Activated CD8-positive, alpha-beta memory T cell treated with anti-CD3 and anti-CD28 coated beads, Interleukin-2, amount 50 U/mL, for 1 hour (primary cell): ENCODE data around the gene SSBP2.
"Not testable (repeated sequence)": the region's sequence is repeated elsewhere in the genome, so short reads cannot be mapped to it uniquely, and the experiment has no call there.

Experiments
- DNase-seq: peaks from one replicate; pipeline ENCODE4 v3.0.0-alpha.2; 2020; ENCODE audit errors: extremely low read depth

SSBP2 gene

DNA sequence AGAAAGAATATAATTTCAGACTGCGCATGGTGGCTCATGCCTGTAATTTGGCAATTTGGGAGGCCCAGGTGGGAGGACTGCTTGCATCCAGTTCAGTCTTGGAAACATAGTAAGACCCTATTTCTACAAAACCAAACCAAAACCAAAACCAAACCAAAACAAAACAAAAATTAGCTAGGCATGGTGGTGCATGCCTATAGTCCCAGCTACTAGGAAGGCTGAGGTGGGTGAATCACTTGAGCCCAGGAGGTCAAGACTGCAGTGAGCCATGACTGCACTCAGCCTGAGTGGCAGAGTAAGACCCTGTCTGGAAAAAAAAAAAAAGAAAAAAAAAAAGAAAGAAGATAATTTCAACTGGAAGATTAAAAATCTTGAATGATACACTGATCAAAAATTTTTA is 220.0 kb downstream of the SSBP2 start:
- DNase-seq: no peak

DNA sequence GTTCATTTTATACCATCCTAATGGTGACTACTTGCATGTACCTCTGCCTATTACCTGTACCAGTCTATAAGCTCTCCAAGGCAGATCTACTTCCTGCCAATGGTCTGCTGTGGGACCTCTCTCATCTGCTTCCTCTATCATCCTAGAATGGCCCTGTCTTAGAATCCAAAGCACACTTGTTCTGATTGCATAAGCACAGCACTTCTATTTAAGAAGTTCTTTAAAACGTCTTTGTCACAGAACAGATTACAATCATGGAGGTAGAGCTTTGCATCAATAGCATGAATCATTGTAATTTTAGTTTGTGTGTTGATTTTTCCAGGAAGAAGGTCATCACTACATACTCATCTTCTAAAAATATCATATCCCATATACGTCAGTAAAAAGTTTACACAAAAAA is 225.2 kb downstream of the SSBP2 start:
- DNase-seq: no peak

GRCh38 chr5:81524015-81524414 is 226.9 kb downstream of the SSBP2 start:
- DNase-seq: no peak

- DNase-seq: no peak
Observed at GRCh38 chr5:81522571-81522970, 228.3 kb downstream of the SSBP2 start.

GRCh38 chr5:81520769-81521168 is 230.1 kb downstream of the SSBP2 start:
- DNase-seq: no peak

DNA sequence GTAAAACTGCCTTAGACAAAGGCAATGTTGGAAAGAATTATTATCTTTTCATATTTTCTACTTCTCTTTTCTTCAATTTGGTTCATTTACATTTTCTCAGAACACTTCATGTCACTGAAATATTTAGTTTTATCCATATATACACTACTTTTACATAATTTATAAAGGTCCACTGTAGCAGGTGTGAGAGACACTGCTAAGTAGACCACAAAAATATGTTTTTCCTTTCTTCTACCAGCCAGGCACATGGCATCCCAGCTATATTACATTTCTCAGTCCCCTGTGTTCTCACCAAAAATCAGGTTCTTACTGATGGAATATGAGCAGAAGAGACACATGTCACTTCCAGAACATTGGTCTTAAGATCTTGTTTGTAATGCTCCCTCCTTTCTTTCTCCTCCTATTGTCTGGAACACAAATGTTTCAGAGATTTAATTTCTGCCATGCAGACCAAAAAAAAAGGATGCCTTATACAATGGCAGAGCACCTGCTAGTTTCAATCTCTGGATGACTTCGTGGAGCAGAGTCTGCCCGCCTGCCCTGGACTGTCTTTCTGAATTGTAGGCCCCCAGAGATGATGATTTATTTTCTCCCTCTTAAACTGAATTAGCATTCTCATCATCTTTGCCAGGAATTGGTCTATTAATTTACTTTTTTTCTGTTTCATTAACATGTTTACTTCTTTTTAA is 231.5 kb downstream of the SSBP2 start:
- DNase-seq: no peak

GRCh38 chr5:81517462-81517861 is 233.4 kb downstream of the SSBP2 start:
- DNase-seq: no peak

- no peak for DNase-seq
Observed at GRCh38 chr5:81516091-81516490, 234.8 kb downstream of the SSBP2 start.

DNA sequence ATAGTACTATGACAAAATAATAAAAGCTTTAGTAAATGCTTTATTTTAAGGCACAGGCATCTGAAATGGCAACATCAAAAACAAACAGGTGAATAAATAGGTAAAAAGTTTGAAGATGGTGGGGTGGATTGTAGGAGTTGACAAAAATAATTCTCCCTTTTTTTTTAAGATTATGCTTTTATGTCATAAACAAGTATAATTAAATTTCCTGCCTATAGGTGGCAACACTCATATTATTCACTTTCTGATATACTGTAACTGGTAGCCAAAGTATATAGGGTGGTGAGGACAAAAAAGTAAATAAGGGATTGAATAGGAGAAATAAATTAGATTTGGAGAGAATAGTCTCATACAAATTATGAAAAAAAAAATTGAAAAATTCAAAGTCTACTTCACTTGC is 236.9 kb downstream of the SSBP2 start:
- no peak for DNase-seq

DNA sequence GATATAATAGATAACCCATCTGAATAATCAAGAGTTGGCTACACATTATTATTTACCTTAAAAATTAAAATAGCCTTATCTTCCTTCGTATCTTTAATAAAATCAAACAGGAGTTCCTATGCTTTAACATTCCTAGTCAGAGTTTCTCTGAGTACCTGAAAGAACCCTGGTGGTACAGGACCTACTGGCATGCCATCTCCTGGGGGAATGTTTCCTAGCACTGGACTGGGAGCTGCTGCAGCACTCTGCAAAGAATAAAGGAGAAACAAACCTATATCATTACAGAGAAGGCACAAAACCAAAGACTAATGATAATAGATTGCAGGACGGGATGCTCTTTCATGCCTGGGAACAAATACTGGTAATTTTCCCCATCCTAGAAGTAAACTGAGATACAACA is 237.4 kb downstream of the SSBP2 start:
- no peak for DNase-seq

GRCh38 chr5:81506900-81507588 is 243.9 kb downstream of the SSBP2 start:
- DNase-seq: peak; percentile 1

DNA sequence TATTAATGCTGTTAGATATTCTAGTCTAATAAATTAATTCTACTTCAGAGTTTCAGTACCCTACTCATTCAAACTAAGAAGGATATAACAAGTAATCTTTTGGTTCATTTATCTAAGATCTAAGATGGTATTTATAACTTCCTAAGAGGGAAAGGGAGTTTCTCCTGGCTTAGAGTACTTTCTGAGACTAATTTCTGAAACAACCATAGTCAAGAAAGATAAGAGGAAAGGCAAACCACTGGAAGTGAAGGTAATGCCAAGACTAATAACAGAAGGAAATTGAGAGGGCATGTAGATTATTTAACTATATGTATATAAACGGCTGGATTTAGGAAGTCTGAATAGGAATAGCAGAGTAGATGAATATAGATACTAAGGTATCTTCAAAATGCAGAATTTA is 244.5 kb downstream of the SSBP2 start:
- no peak for DNase-seq

DNA sequence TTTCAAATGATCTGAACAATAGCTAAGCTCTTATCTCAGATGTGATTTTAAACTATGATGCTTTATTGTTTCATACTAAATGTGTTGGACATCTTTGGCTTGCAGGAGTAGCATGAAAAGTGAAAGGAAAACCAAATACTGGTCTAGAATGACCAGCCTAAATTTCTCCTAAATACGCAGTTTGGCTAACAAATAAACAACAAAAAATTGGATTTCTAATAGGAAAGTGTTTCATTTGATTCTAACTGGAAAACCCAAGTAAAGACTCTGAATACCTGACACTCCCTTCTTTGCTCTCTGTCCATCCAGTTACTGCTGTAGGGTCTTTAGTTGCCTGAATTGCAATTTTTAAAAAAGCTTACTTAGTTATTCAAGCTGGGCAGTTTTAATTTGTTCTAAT is 245.2 kb downstream of the SSBP2 start:
- DNase-seq: no peak

DNA sequence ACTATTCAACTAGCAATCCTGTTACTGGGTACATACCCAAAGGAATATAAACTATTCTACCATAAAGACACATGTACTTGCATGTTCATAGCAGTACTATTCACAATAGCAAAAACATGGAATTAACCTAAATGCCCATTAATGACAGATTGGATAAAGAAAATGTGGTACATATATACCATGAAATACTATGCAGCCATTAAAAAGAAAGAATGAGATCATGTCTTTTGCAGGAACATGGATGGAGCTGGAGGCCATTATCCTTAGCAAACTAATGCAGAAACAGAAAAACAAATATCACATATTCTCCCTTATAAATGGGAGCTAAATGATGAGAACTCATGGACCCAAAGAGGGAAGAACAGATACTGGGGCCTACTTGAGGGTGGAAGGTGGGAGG is 247.3 kb downstream of the SSBP2 start:
- DNase-seq: not testable (repeated sequence)

DNA sequence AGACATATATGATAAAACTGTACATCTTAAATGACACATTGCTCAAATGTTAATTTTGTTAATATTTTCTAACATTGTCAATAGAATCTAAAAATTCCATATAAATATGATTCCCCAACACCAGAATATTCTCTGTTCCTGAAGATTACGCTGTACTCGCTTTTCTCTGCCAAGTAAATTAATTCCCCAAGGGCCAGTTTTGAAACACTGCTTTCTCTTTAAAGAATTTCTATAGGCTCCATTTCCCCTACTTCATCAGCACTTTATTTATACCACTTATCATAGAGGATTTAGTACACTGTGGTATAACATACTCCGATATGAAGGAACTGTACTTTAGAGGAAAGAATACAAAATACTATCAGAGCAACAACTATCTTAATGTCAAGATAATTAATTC is 255.6 kb downstream of the SSBP2 start:
- no peak for DNase-seq

DNA sequence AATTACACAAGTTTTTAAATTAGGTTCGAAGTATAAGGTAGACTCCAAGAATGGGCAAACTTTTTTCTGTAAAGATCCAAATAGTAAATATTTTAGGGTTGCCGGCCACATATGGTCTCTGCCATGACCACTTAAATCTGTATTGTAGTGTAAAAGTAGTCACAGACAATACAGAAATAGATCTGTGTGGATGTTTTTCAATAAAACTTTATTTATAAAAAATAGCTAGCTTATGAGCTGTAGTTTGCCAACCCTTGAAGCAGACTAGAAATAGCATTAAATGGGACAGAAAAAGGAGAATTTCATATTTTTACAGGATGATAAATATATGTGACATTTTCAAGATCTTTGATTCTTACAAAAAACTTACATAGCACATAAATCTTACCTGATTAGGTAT is 262.0 kb downstream of the SSBP2 start:
- DNase-seq: no peak

- no peak for DNase-seq
Observed at GRCh38 chr5:81486711-81487110, 264.2 kb downstream of the SSBP2 start.

- DNase-seq: no peak
Observed at GRCh38 chr5:81482595-81482994, 268.3 kb downstream of the SSBP2 start.

- not testable (repeated sequence) for DNase-seq
Observed at GRCh38 chr5:81473395-81473794, 277.5 kb downstream of the SSBP2 start.

- no peak for DNase-seq
Observed at GRCh38 chr5:81469676-81470075, 281.2 kb downstream of the SSBP2 start.

- no peak for DNase-seq
Observed at GRCh38 chr5:81450940-81451339, 300.0 kb downstream of the SSBP2 start.

DNA sequence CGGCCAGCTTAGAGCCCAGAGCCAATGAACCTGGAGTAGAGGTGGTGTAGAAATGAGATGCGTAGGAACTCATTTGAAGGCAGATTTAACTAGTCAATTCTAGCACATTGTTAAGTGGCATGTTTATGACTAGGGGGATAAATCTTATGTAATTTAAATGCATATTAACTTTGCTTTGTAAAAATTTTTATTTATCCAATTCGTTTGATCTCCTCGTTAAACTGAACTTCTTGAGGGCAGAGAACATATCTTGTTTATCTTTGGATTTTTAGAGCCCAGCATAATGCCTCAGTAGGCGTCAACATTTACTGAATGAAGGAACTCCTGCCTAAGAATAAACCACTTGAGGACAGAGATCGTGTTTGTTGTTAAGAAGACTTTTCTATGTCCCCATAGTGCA is 315.9 kb downstream of the SSBP2 start:
- no peak for DNase-seq

GRCh38 chr5:81429985-81430384 is 320.9 kb downstream of the SSBP2 start:
- DNase-seq: no peak

DNA sequence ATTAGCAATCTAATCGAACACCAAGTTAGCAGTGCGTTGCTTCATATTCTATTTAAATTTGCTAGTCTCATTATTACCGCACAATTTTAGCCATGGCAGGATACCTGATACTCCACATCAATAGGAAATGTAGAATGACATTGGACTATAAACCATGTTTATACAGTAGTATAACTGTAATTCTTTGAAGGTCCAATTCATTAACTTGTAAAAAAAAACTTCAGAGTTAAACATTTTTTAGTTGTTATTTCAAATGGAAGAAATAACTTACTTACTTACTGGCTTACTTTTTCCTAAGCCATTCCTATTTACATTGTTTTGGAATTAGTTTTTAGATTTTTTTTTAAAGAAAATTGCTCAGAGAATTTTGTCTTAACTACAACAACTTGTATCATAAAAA is 321.5 kb downstream of the SSBP2 start:
- no peak for DNase-seq
